H9 (cell line): Measurements from ENCODE around the gene EPHB3. TPM values are rescaled to one million over a fixed set of nuclear protein-coding genes. Genes with fewer than 3 reads are reported as not detected.

Experiments
- DNase-seq: peaks from one replicate; pipeline ENCODE4 v3.0.0-alpha.2; 2017
- H2AFZ ChIP-seq: one replicate; pipeline ENCODE4 v1.6.1; 2013; ENCODE audit warnings: mild to moderate bottlenecking, low read length, control low read depth, moderate library complexity
- H2AK5ac ChIP-seq: 2 replicates; pipeline ENCODE4 v1.6.1; 2013; ENCODE audit warnings: low read length, control low read depth, mixed read lengths; ENCODE audit not compliant: insufficient read length
- H2BK120ac ChIP-seq: one replicate; pipeline ENCODE4 v1.6.1; 2013; ENCODE audit warnings: low read depth, mild to moderate bottlenecking, low read length, control low read depth, inconsistent platforms; ENCODE audit not compliant: poor library complexity, severe bottlenecking
- H2BK12ac ChIP-seq: 2 replicates; pipeline ENCODE4 v1.6.1; 2013; ENCODE audit warnings: low read length, control low read depth, mixed read lengths, low read depth; ENCODE audit not compliant: insufficient read length
- H2BK15ac ChIP-seq: 2 replicates; pipeline ENCODE4 v1.6.1; 2013; ENCODE audit warnings: low read depth, low read length, control low read depth
- H2BK20ac ChIP-seq: one replicate; pipeline ENCODE4 v1.6.1; 2013; ENCODE audit warnings: low read depth, mild to moderate bottlenecking, low read length, control low read depth, inconsistent platforms; ENCODE audit not compliant: poor library complexity, severe bottlenecking
- H2BK5ac ChIP-seq: 2 replicates; pipeline ENCODE4 v1.6.1; 2013; ENCODE audit warnings: low read length, control low read depth, mixed read lengths; ENCODE audit not compliant: insufficient read length
- H3K14ac ChIP-seq: 2 replicates; pipeline ENCODE4 v1.6.1; 2013; ENCODE audit warnings: low read length, control low read depth; ENCODE audit not compliant: insufficient read depth
- H3K18ac ChIP-seq: 2 replicates; pipeline ENCODE4 v1.6.1; 2013; ENCODE audit warnings: low read depth, mild to moderate bottlenecking, mixed read lengths, low read length, control low read depth; ENCODE audit not compliant: insufficient read length
- H3K23ac ChIP-seq: 2 replicates; pipeline ENCODE4 v1.6.1; 2013; ENCODE audit warnings: low read length, control low read depth, mixed read lengths, low read depth; ENCODE audit not compliant: insufficient read length
- H3K23me2 ChIP-seq: 2 replicates; pipeline ENCODE4 v1.6.1; 2013; ENCODE audit warnings: low read depth, mild to moderate bottlenecking, mixed read lengths, low read length, control low read depth; ENCODE audit not compliant: insufficient read length, poor library complexity, severe bottlenecking
- H3K27ac ChIP-seq: 2 replicates; pipeline ENCODE4 v1.5.1; 2013; ENCODE audit warnings: low read length, control low read depth, mixed read lengths, low read depth; ENCODE audit not compliant: insufficient read length
- H3K27me3 ChIP-seq: 2 replicates; pipeline ENCODE4 v1.6.1; 2013; ENCODE audit warnings: low read length, control low read depth, inconsistent platforms; ENCODE audit not compliant: insufficient read depth
- H3K4ac ChIP-seq: 2 replicates; pipeline ENCODE4 v1.6.1; 2013; ENCODE audit warnings: low read depth, mild to moderate bottlenecking, control low read depth, inconsistent platforms, low read length, moderate library complexity
- H3K4me1 ChIP-seq: 2 replicates; pipeline ENCODE4 v1.6.1; 2013; ENCODE audit warnings: low read length, control low read depth, inconsistent platforms; ENCODE audit not compliant: insufficient read depth
- H3K4me2 ChIP-seq: 2 replicates; pipeline ENCODE4 v1.6.1; 2013; ENCODE audit warnings: low read length, control low read depth, mixed read lengths; ENCODE audit not compliant: insufficient read length, insufficient read depth
- H3K56ac ChIP-seq: 2 replicates; pipeline ENCODE4 v1.6.1; 2013; ENCODE audit warnings: low read depth, mild to moderate bottlenecking, mixed read lengths, low read length, control low read depth; ENCODE audit not compliant: insufficient read length
- H3K79me1 ChIP-seq: 2 replicates; pipeline ENCODE4 v1.6.1; 2013; ENCODE audit warnings: low read depth, mild to moderate bottlenecking, moderate library complexity, low read length, control low read depth, inconsistent platforms; ENCODE audit not compliant: insufficient read depth, poor library complexity, severe bottlenecking
- H3K79me2 ChIP-seq: 2 replicates; pipeline ENCODE4 v1.6.1; 2013; ENCODE audit warnings: low read length, control low read depth, inconsistent platforms; ENCODE audit not compliant: insufficient read depth
- H3K9ac ChIP-seq: 2 replicates; pipeline ENCODE4 v1.6.1; 2013; ENCODE audit warnings: low read length, control low read depth, mixed read lengths; ENCODE audit not compliant: insufficient read length; ENCODE audit errors: extremely low read depth
- H3K9me3 ChIP-seq: one replicate; pipeline ENCODE4 v1.6.1; 2013; ENCODE audit warnings: low read depth, low read length, inconsistent platforms; ENCODE audit not compliant: control insufficient read depth
- H3T11ph ChIP-seq: one replicate; pipeline ENCODE4 v1.6.1; 2013; ENCODE audit warnings: mild to moderate bottlenecking, low read length, control low read depth, inconsistent platforms
- H4K20me1 ChIP-seq: one replicate; pipeline ENCODE4 v1.6.1; 2013; ENCODE audit not compliant: control insufficient read depth, insufficient read length, insufficient read depth
- H4K5ac ChIP-seq: 2 replicates; pipeline ENCODE4 v1.6.1; 2013; ENCODE audit warnings: low read depth, mild to moderate bottlenecking, mixed read lengths, low read length, control low read depth; ENCODE audit not compliant: insufficient read length
- H4K8ac ChIP-seq: replicated peaks from 2 replicates; pipeline ENCODE4 v1.6.1; 2013; ENCODE audit warnings: low read length, control low read depth, mixed read lengths, low read depth; ENCODE audit not compliant: insufficient read length
- H4K91ac ChIP-seq: 2 replicates; pipeline ENCODE4 v1.6.1; 2013; ENCODE audit warnings: low read depth, mild to moderate bottlenecking, moderate library complexity, mixed read lengths, low read length, control low read depth; ENCODE audit not compliant: insufficient read length
- H3K27ac Mint-ChIP-seq, 3 experiments: 2 replicates in 2 of 3; 3 replicates in 1 of 3; pipeline ENCODE4 v1.8.0; 2020 to 2021; ENCODE audit warnings: mixed read lengths in 3 of 3, mild to moderate bottlenecking in 1 of 3, moderate library complexity in 1 of 3
- H3K27me3 Mint-ChIP-seq: 2 replicates; pipeline ENCODE4 v1.8.0; 2021; ENCODE audit warnings: low read depth, mild to moderate bottlenecking, moderate library complexity, mixed read lengths
- H3K36me3 Mint-ChIP-seq, 3 experiments: 2 replicates in 2 of 3; 3 replicates in 1 of 3; pipeline ENCODE4 v1.8.0; 2020 to 2021; ENCODE audit warnings: low read depth in 3 of 3, mixed read lengths in 3 of 3; ENCODE audit not compliant: insufficient read depth in 1 of 3
- H3K4me1 Mint-ChIP-seq, 2 experiments: 2 replicates each; pipeline ENCODE4 v1.8.0; 2020; ENCODE audit warnings: mixed read lengths in 2 of 2
- H3K4me3 Mint-ChIP-seq, 2 experiments: 2 replicates in 1 of 2; 3 replicates in 1 of 2; pipeline ENCODE4 v1.8.0; 2020 to 2021; ENCODE audit warnings: mild to moderate bottlenecking in 2 of 2, mixed read lengths in 2 of 2, moderate library complexity in 1 of 2
- H3K9me3 Mint-ChIP-seq, 2 experiments: 2 replicates in 1 of 2; 3 replicates in 1 of 2; pipeline ENCODE4 v1.8.0; 2020; ENCODE audit warnings: mild to moderate bottlenecking in 2 of 2, mixed read lengths in 2 of 2, moderate library complexity in 1 of 2
- WGBS: extraction: QIAGEN DNeasy Blood & Tissue Kit; methylation state at CpG from one replicate; pipeline ENCODE4 v1.1.7; 2013; ENCODE audit warnings: missing lambda C conversion rate, low lambda C conversion rate, mixed read lengths; ENCODE audit not compliant: insufficient read length; ENCODE audit errors: extremely low coverage; 5-methylcytosine and 5-hydroxymethylcytosine counted together
- total RNA-seq: library from RNA; stranded (reverse); gene quantifications from 2 replicates; pipeline ENCODE4 v1.2.1, GENCODE V29; 2021
- TF ChIP-seq, protein P1 (sequence below): fragments of 200-600 bp; sonication (generic); conservative IDR thresholded peaks from 3 replicates; pipeline ENCODE4 v1.8.0; 2021; ENCODE audit warnings: antibody characterized with exemption, mild to moderate bottlenecking

Gene EPHB3
- total RNA-seq, 1 experiment from 2014 or later: 1.0 TPM

GRCh38 chr3:184591789-184592188, 30.2 kb downstream of the EPHB3 start:
- Histone ChIP-seq H2BK120ac (no peak overlapping the region), H4K8ac (no peak overlapping the region), H3K4ac (no peak overlapping the region), H3K79me1 (no peaks in the 10 kb centered on the region), H3K18ac (no peak overlapping the region), H2BK12ac (no peak overlapping the region), H2BK15ac (no peak overlapping the region), H2BK20ac (no peak overlapping the region), H3K23ac (no peak overlapping the region), H2AFZ (no peak overlapping the region), H3K4me1 (peaks cover 6% of the 10 kb centered on the region; the same call in 1 of the 2 replicates), H3K4me2 (no peak overlapping the region), H4K91ac (no peak overlapping the region), H4K5ac (no peak overlapping the region), H2BK5ac (no peak overlapping the region), H3K27ac (no peak overlapping the region), H3K79me2 (no peaks in the 10 kb centered on the region), H2AK5ac (no peak overlapping the region), H3K23me2 (no peaks in the 10 kb centered on the region), H4K20me1 (no peaks in the 10 kb centered on the region), H3K56ac (no peak overlapping the region), H3K9me3 (no peaks in the 10 kb centered on the region), H3K27me3 (peaks cover 5% of the 10 kb centered on the region; the same call in 1 of the 2 replicates), H3T11ph (no peak overlapping the region), H3K9ac (no peak overlapping the region), H3K14ac (no peak overlapping the region)
- Mint-ChIP-seq H3K9me3 (no peaks in the 10 kb centered on the region; a peak in 2 of 5 replicates), H3K4me3 (no peak overlapping the region), H3K27ac (no peak overlapping the region), H3K4me1 (peaks cover 32 to 45% of the 10 kb centered on the region in 2 experiments), H3K36me3 (no peaks in the 10 kb centered on the region), H3K27me3 (peaks cover 35% of the 10 kb centered on the region)
- WGBS: no CpG with 5 or more reads among the region's 6 CpGs
- DNase-seq: no peak
- TF ChIP-seq, protein P1, sequence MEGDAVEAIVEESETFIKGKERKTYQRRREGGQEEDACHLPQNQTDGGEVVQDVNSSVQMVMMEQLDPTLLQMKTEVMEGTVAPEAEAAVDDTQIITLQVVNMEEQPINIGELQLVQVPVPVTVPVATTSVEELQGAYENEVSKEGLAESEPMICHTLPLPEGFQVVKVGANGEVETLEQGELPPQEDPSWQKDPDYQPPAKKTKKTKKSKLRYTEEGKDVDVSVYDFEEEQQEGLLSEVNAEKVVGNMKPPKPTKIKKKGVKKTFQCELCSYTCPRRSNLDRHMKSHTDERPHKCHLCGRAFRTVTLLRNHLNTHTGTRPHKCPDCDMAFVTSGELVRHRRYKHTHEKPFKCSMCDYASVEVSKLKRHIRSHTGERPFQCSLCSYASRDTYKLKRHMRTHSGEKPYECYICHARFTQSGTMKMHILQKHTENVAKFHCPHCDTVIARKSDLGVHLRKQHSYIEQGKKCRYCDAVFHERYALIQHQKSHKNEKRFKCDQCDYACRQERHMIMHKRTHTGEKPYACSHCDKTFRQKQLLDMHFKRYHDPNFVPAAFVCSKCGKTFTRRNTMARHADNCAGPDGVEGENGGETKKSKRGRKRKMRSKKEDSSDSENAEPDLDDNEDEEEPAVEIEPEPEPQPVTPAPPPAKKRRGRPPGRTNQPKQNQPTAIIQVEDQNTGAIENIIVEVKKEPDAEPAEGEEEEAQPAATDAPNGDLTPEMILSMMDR: no peak
